Heart left ventricle (tissue), 13 donors: Measurements from ENCODE around the gene TMEM156.

Source experiments
- CTCF ChIP-seq, 12 donors: fragments of 200-600 bp; sonication (generic) in 4 of 12; IDR thresholded peaks; one replicate each; pipeline versions ENCODE4 v1.5.0 to v1.8.0; 2018 to 2022; ENCODE audit warnings: antibody characterized with exemption in 12 of 12, mild to moderate bottlenecking in 5 of 12
- POLR2A ChIP-seq, 2 donors: fragments of 450-650 bp; IDR thresholded peaks; one replicate each; pipeline ENCODE4 v1.6.1; 2017; ENCODE audit warnings: antibody characterized with exemption in 2 of 2, mild to moderate bottlenecking in 2 of 2, moderate library complexity in 2 of 2
- donor health status: ischemic (EF 13 %, LVEDD 7.1; RV severe dilation, severe dysfunction).
- donor health status: DM: no; HTN: yes; CAD: no.
- donor health status: DM: no; HTN: no; CAD: no.
- donor health status: ischemic (EF 25% LVEDD 6.9; RV normal size, moderate dysfunction).
- donor health status: ischemic (EF 25% LVEDD 5.7; RV mildly dilated, moderate dysfunction).
- donor health status: ischemic (EF 35%, LVEDD 5.7; RV mildly dilated, moderate dysfunction).
- donor health status: nonischemic (EF 11% LVEDD 7.7; RV severe dilation, severe dysfunction).
- donor health status: DM: yes; HTN: yes; CAD: no.
- donor health status: PGD.
- donor health status: ischemic (EF 29% LVEDD 5.4; RV normal size, mild dysfunction).
- donor health status: nonischemic (EF 23%, LVEDD 6.1; RV moderate dilation, normal function).

GRCh38 chr4:38995660-38996005, 36.6 kb downstream of the TMEM156 start:
- no peak for TF ChIP-seq CTCF (IDR thresholded peaks at IDR 0.05)
- TF ChIP-seq POLR2A (IDR thresholded peaks at IDR 0.05) = no peak
